IPS DF 4.7 (cell line): ENCODE results near the gene ZNF692.

Source experiments
- DNase-seq: peaks from one replicate; pipeline ENCODE4 v3.0.0-alpha.2; 2013; ENCODE audit warnings: low spot score; ENCODE audit errors: extremely low read depth

ZNF692 gene

GRCh38 chr1:248825909-248826760, 32.8 kb downstream of the ZNF692 start, which contains the start of gene SH3BP5L:
TSS of gene SH3BP5L (minus strand) at chr1:248825915. CDS start at chr1:248824935, 980 bp downstream.
- DNase-seq, result no peak

GRCh38 chr1:248825573-248825908, 33.3 kb downstream of the ZNF692 start:
- DNase-seq, result no peak

GRCh38 chr1:248825136-248825535, 33.7 kb downstream of the ZNF692 start:
- no peak for DNase-seq

GRCh38 chr1:248824701-248825100, 34.2 kb downstream of the ZNF692 start:
- no peak for DNase-seq

GRCh38 chr1:248824301-248824700, 34.6 kb downstream of the ZNF692 start:
- DNase-seq, result no peak

- DNase-seq, result no peak
Measured at GRCh38 chr1:248823517-248824001, 35.3 kb downstream of the ZNF692 start.

- DNase-seq, result no peak
Measured at GRCh38 chr1:248822148-248823032, 36.5 kb downstream of the ZNF692 start.

GRCh38 chr1:248821641-248822040, 37.2 kb downstream of the ZNF692 start:
- no peak for DNase-seq

- DNase-seq, result no peak
Measured at GRCh38 chr1:248821101-248821500, 37.8 kb downstream of the ZNF692 start.

- no peak for DNase-seq
Measured at GRCh38 chr1:248820041-248820585, 38.8 kb downstream of the ZNF692 start.

GRCh38 chr1:248818505-248819374, 40.1 kb downstream of the ZNF692 start:
- DNase-seq, result no peak

- no peak for DNase-seq
Measured at GRCh38 chr1:248817065-248817464, 41.8 kb downstream of the ZNF692 start.

GRCh38 chr1:248816042-248816851, 42.6 kb downstream of the ZNF692 start:
- DNase-seq, result no peak

- DNase-seq, result no peak
Measured at GRCh38 chr1:248815407-248816034, 43.4 kb downstream of the ZNF692 start.

- no peak for DNase-seq
Measured at GRCh38 chr1:248814351-248814750, 44.5 kb downstream of the ZNF692 start.

- DNase-seq, result no peak
Measured at GRCh38 chr1:248813546-248813945, 45.3 kb downstream of the ZNF692 start.

- DNase-seq, result no peak
Measured at GRCh38 chr1:248812736-248813425, 46.0 kb downstream of the ZNF692 start.

- DNase-seq, result no peak
Measured at GRCh38 chr1:248811514-248812490, 47.1 kb downstream of the ZNF692 start.
